Measurements from ENCODE around the gene NOX5.

The NOX5 gene

DNA sequence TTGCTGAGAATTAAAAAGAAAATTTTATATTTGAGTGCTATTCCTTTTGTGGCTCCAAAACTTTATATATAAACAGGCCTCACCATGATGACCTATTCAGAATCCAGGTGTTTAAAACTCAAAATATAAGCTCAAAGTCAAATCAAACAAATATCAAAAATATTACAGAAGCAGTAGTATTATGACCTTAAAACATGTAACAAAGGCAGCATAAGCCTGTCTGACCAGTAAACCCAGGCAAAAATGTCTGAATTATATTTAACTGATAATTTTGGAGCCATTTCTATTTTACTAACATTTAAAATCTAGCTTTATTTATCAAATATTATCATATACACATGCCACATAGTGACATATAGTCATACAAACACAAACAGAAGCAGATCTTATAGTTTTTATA lies 6.4 kb upstream of the NOX5 start:
- Histone ChIP-seq H3K4me2 (ENCODE audit: low read length) (no peak overlapping the region), H3K4me1 (ENCODE audit: control insufficient read depth, insufficient read depth, low read length) (no peaks in the 10 kb centered on the region), H3K4me3 (ENCODE audit: low read length) (no peak overlapping the region), H3K9me3 (replicated peaks; ENCODE audit: low read length) (peaks cover 5% of the 10 kb centered on the region), H3K36me3 (ENCODE audit: insufficient read depth, low read length) (no peaks in the 10 kb centered on the region), H3K27me3 (ENCODE audit: control insufficient read depth, insufficient read depth, low read length) (peaks cover 34% of the 10 kb centered on the region), H3K9ac (ENCODE audit: low read depth, low read length) (no peak overlapping the region)

DNA sequence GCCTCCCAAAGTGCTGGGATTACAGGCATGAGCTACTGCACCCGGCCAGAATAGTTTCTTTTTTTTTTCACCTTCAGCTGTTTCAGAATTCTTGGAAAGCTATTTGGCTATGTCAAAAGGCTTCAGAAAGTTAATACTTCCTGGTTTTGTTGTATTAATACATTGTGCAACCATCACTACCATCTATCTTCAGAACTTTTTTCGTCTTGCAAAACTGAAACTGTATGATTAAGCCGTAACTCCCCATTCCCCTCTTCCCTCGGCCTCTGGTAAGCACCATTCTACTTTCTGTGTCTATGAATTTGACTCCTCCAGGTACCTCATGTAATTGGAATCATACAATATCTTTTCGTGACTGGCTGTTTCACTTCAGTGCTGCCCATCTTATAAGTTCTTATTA lies 5.2 kb upstream of the NOX5 start:
- Histone ChIP-seq H3K4me1 (ENCODE audit: control insufficient read depth, insufficient read depth, low read length) (peaks cover 4% of the 10 kb centered on the region), H3K4me2 (ENCODE audit: low read length) (no peak overlapping the region), H3K9me3 (replicated peaks; ENCODE audit: low read length) (peaks cover 5% of the 10 kb centered on the region), H3K36me3 (ENCODE audit: insufficient read depth, low read length) (no peaks in the 10 kb centered on the region), H3K27me3 (ENCODE audit: control insufficient read depth, insufficient read depth, low read length) (peaks cover 27% of the 10 kb centered on the region), H3K9ac (ENCODE audit: low read depth, low read length) (no peak overlapping the region), H3K4me3 (ENCODE audit: low read length) (no peak overlapping the region)

DNA sequence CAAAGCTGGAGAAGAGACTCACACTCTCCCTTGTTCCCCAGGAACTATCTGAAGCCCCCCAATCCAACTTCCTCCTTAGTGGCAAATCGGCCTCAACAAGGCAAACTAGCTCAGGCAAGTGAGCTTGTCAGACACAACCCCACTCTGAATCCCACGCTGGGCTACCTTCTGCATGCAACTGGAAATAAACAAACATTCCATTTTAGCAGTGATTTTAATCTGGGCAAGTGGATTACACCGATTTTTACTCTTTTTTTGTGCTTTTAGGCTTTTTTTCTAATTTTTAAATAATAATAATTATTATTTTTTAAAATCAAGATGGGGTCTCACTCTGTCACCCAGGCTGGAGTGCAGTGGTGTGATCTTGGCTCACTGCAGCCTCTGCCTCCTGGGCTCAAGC lies 2.9 kb upstream of the NOX5 start:
- no peaks in the 10 kb centered on the region for H3K36me3 ChIP-seq (ENCODE audit: insufficient read depth, low read length)
- H3K4me1 ChIP-seq (ENCODE audit: control insufficient read depth, insufficient read depth, low read length): peaks cover 7% of the 10 kb centered on the region
- H3K27me3 ChIP-seq (ENCODE audit: control insufficient read depth, insufficient read depth, low read length): peaks cover 23% of the 10 kb centered on the region
- no peak overlapping the region for H3K4me2 ChIP-seq (ENCODE audit: low read length)
- peaks cover 5% of the 10 kb centered on the region for H3K9me3 ChIP-seq (replicated peaks; ENCODE audit: low read length)
- H3K9ac ChIP-seq (ENCODE audit: low read depth, low read length): no peak overlapping the region
- no peak overlapping the region for H3K4me3 ChIP-seq (ENCODE audit: low read length)

DNA sequence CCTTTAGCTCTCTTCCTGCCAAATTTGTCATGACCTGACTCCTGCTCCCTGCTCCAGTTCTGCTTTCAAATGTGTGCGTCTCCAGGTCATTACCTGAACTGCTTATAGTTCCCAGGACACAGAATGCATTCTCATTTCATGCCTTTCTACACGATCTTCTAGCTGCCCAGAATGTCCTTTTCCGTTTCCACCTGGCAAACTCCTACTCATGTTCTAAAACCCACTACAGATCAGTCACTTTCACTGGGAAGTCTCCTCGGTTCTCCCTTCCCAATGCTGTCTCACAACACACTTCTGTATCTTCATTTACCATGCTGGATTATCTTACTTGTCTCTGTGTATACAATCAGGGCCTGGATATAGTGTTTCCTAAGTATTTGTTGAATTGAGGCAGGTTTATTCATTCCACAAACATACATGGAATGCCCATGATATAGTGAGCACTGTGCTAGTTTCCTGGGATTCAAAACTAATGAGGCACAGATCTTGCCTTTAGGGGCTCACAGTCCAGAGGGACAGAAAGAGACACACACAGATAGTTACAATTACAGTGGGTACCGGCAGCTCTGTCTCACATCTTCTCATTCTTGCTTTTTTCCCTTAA lies 1.6 kb upstream of the NOX5 start:
- Histone ChIP-seq H3K9ac (ENCODE audit: low read depth, low read length) (no peak overlapping the region), H3K27me3 (ENCODE audit: control insufficient read depth, insufficient read depth, low read length) (peaks cover 23% of the 10 kb centered on the region), H3K4me1 (ENCODE audit: control insufficient read depth, insufficient read depth, low read length) (peaks cover 7% of the 10 kb centered on the region), H3K36me3 (ENCODE audit: insufficient read depth, low read length) (no peaks in the 10 kb centered on the region), H3K4me3 (ENCODE audit: low read length) (no peak overlapping the region), H3K4me2 (ENCODE audit: low read length) (no peak overlapping the region), H3K9me3 (replicated peaks; ENCODE audit: low read length) (peaks cover 5% of the 10 kb centered on the region)

DNA sequence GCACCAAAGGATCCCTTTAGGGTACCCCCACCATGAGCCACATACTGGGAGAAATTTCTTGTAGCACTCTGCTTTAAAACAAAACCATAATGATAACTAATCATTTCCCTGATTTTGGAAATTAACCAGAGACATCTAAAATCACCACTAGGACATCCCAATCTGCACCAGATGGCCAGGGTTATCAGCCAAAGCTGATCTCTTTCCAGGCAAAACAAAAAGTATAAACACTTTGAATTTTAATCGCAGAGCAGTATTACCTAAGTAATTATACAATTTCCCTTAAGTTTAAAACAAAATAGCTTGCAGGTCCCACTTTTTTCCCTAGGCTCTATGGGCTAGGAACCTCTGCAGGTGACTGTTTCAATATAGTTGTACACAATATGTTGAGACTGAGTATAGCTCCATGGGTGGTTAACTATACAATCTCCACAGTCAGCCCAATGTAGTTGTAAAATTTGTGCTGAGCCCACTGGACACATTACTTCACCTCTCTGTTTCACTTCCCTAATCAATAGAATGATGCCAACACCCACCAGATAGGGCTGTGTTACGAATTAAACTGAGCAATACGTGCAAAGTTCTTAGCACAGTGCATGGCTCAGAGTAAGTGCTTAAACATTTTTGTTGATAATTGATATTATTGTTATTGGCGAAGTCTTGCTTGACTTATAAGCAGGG lies 629 bp upstream of the NOX5 start:
- H3K4me3 ChIP-seq (ENCODE audit: low read length): no peak overlapping the region
- H3K4me2 ChIP-seq (ENCODE audit: low read length): no peak overlapping the region
- H3K4me1 ChIP-seq (ENCODE audit: control insufficient read depth, insufficient read depth, low read length): peaks cover 7% of the 10 kb centered on the region
- H3K36me3 ChIP-seq (ENCODE audit: insufficient read depth, low read length): no peaks in the 10 kb centered on the region
- H3K9me3 ChIP-seq (replicated peaks; ENCODE audit: low read length): no peaks in the 10 kb centered on the region
- H3K27me3 ChIP-seq (ENCODE audit: control insufficient read depth, insufficient read depth, low read length): peaks cover 24% of the 10 kb centered on the region
- H3K9ac ChIP-seq (ENCODE audit: low read depth, low read length): no peak overlapping the region

DNA sequence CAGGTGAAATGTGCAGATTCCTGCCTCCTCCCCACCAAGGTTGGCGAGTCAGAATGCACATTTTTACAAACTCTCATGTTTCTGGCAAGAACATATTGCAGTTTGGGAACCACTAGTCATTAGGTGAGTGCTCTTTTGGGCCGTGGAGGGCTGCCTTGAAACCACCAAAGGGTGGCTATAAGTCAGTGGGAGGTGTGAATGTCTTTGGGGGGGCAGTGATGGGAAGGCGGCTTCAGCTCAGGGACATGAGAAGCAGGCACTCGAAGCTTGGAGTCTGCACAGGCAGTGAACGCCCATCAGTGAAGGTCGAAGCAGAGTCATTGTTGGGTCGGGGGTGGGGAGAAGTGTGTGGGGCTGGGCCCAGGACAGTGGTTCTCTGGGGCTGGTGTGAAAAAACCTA lies 1.1 kb downstream of the NOX5 start:
- Histone ChIP-seq H3K9me3 (replicated peaks; ENCODE audit: low read length) (no peaks in the 10 kb centered on the region), H3K36me3 (ENCODE audit: insufficient read depth, low read length) (no peaks in the 10 kb centered on the region), H3K4me1 (ENCODE audit: control insufficient read depth, insufficient read depth, low read length) (peaks cover 7% of the 10 kb centered on the region), H3K9ac (ENCODE audit: low read depth, low read length) (no peak overlapping the region), H3K4me2 (ENCODE audit: low read length) (no peak overlapping the region), H3K27me3 (ENCODE audit: control insufficient read depth, insufficient read depth, low read length) (peaks cover 29% of the 10 kb centered on the region), H3K4me3 (ENCODE audit: low read length) (no peak overlapping the region)

DNA sequence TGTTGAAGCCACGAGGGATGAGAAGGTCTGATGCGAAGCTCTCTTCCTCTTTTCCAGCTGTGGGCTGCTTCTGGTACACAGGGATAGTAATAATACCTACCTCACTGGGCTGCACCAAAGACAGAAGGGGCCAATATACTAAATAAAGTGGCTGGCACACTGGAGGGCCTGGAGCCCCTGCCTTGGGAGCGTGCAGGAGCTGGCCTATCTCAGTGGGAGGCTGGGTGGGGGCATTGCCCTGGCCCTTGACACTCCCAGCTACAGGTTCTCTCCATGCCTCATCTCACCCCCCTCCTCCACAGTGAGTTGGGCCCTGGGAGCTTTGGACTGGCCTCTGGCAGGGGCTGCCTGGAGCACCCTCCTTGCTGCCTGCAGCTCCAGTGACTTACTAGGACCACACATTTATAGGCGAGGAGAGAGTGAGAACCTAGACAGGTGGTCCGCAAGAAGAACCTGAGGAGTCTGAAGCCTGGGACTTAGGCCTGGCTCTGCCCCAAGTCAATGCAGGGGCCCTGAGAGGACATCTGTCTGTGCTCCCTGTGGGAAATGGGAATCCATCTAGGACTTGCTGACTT lies 1.6 kb downstream of the NOX5 start:
- Histone ChIP-seq H3K27me3 (ENCODE audit: control insufficient read depth, insufficient read depth, low read length) (peaks cover 33% of the 10 kb centered on the region), H3K9ac (ENCODE audit: low read depth, low read length) (no peak overlapping the region), H3K36me3 (ENCODE audit: insufficient read depth, low read length) (no peaks in the 10 kb centered on the region), H3K4me2 (ENCODE audit: low read length) (no peak overlapping the region), H3K4me3 (ENCODE audit: low read length) (no peak overlapping the region), H3K9me3 (replicated peaks; ENCODE audit: low read length) (no peaks in the 10 kb centered on the region), H3K4me1 (ENCODE audit: control insufficient read depth, insufficient read depth, low read length) (peaks cover 7% of the 10 kb centered on the region)

DNA sequence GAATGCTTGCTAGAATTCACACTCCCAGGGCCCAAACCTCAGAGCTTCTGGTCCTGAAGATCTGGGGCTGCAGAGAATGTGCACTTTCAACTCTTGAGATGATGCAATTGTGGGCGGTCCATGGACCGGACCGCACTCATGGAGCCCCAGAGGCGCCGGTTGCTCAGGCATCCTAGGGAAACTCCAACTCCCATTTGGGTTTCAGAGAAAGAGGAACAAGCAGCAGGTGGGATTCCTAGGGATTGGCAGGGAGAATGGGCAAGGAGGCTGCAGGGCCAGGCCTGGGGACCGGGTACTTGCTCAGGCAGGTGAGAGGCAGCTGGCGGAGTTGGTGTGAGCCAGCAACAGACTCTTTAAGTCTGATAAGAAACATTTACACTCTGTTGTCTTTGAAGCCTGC lies 3.5 kb downstream of the NOX5 start:
- no peaks in the 10 kb centered on the region for H3K36me3 ChIP-seq (ENCODE audit: insufficient read depth, low read length)
- H3K4me2 ChIP-seq (ENCODE audit: low read length): no peak overlapping the region
- no peak overlapping the region for H3K9ac ChIP-seq (ENCODE audit: low read depth, low read length)
- H3K4me1 ChIP-seq (ENCODE audit: control insufficient read depth, insufficient read depth, low read length): peaks cover 7% of the 10 kb centered on the region
- no peak overlapping the region for H3K4me3 ChIP-seq (ENCODE audit: low read length)
- H3K9me3 ChIP-seq (replicated peaks; ENCODE audit: low read length): no peaks in the 10 kb centered on the region
- H3K27me3 ChIP-seq (ENCODE audit: control insufficient read depth, insufficient read depth, low read length): peaks cover 45% of the 10 kb centered on the region

DNA sequence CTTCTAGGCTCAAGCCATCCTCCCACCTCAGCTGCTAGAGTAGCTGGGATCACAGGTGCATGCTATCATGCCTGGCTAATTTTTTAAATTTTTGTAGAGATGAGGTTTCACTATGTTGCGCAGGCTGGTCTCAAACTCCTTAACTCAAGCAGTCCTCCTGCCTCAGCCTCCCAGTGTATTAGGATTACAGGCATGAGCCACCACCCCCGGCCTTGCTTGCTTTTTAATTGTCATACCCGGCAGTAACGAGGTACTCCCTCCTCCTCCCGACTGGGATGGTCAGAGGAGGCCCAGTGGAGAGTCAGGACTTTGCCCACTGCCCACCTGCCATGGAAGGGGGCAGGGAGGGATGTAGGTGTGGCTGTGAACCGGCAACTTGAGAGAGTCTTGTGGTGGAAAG lies 4.5 kb downstream of the NOX5 start:
- no peak overlapping the region for H3K4me3 ChIP-seq (ENCODE audit: low read length)
- H3K4me1 ChIP-seq (ENCODE audit: control insufficient read depth, insufficient read depth, low read length): peaks cover 6% of the 10 kb centered on the region
- no peaks in the 10 kb centered on the region for H3K9me3 ChIP-seq (replicated peaks; ENCODE audit: low read length)
- no peak overlapping the region for H3K9ac ChIP-seq (ENCODE audit: low read depth, low read length)
- no peak overlapping the region for H3K4me2 ChIP-seq (ENCODE audit: low read length)
- H3K36me3 ChIP-seq (ENCODE audit: insufficient read depth, low read length): no peaks in the 10 kb centered on the region
- H3K27me3 ChIP-seq (ENCODE audit: control insufficient read depth, insufficient read depth, low read length): peaks cover 48% of the 10 kb centered on the region

DNA sequence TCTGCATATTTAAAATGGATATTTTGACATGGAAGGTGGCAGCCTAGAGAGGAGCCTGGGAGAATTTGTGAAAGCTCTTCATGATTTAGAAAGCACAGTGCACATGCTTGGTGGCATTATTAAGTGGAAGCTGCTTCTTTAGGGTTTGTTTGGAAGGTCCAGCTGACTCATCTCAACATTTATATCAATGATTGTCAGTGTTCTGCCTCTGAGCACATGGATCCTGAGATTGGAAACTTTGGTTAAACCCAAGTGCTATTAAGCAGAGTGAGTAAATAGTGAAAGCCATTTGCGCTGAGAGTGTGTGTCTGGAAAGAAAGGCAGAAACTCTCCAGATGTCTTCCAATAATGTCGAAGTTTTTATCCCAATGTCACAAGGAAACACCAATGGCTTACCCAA lies 7.4 kb downstream of the NOX5 start:
- no peak overlapping the region for H3K4me2 ChIP-seq (ENCODE audit: low read length)
- H3K27me3 ChIP-seq (ENCODE audit: control insufficient read depth, insufficient read depth, low read length): peaks cover 52% of the 10 kb centered on the region
- H3K9ac ChIP-seq (ENCODE audit: low read depth, low read length): no peak overlapping the region
- no peak overlapping the region for H3K4me3 ChIP-seq (ENCODE audit: low read length)
- H3K9me3 ChIP-seq (replicated peaks; ENCODE audit: low read length): no peaks in the 10 kb centered on the region
- H3K36me3 ChIP-seq (ENCODE audit: insufficient read depth, low read length): no peaks in the 10 kb centered on the region
- no peaks in the 10 kb centered on the region for H3K4me1 ChIP-seq (ENCODE audit: control insufficient read depth, insufficient read depth, low read length)

DNA sequence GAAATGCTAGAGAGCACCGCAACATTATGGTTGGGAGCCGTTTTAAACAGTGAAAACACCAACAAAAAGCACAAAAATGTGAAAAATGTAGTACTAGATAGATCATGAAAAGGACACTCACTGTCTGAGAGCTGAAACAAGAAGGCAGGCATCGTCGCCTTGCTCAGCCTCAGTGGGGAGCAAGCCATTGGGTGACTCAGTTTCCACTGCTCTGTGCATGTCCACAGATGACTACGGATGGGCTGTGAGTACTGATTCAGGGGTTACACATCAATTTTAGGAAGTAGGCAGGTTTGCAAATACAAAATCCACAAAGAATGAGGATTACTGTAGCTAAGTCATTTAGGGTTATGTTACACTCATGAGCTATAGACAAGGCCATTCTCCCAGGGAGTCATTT lies 10.8 kb downstream of the NOX5 start:
- no peaks in the 10 kb centered on the region for H3K4me1 ChIP-seq (ENCODE audit: control insufficient read depth, insufficient read depth, low read length)
- H3K36me3 ChIP-seq (ENCODE audit: insufficient read depth, low read length): no peaks in the 10 kb centered on the region
- H3K27me3 ChIP-seq (ENCODE audit: control insufficient read depth, insufficient read depth, low read length): peaks cover 44% of the 10 kb centered on the region
- no peak overlapping the region for H3K4me2 ChIP-seq (ENCODE audit: low read length)
- H3K9me3 ChIP-seq (replicated peaks; ENCODE audit: low read length): no peaks in the 10 kb centered on the region
- no peak overlapping the region for H3K9ac ChIP-seq (ENCODE audit: low read depth, low read length)
- H3K4me3 ChIP-seq (ENCODE audit: low read length): no peak overlapping the region

DNA sequence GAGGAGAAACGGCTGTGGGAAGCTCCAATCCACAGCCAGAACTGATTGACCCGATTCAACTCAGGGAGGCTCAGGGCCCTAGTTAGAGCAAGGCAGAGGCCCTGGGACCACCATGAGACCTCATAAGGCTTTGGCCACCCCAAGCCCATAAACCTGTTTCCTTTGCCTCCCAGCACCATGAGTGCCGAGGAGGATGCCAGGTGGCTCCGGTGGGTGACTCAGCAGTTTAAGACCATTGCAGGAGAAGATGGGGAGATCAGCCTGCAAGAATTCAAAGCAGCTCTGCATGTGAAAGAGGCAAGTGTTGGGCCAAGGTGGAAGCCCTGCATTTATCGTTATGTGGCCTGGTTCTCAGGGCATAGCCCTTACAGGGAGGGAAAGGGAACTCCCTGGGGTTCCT lies 11.9 kb downstream of the NOX5 start:
- Histone ChIP-seq H3K4me3 (ENCODE audit: low read length) (no peak overlapping the region), H3K9ac (ENCODE audit: low read depth, low read length) (no peak overlapping the region), H3K4me2 (ENCODE audit: low read length) (no peak overlapping the region), H3K4me1 (ENCODE audit: control insufficient read depth, insufficient read depth, low read length) (no peaks in the 10 kb centered on the region), H3K9me3 (replicated peaks; ENCODE audit: low read length) (no peaks in the 10 kb centered on the region), H3K36me3 (ENCODE audit: insufficient read depth, low read length) (no peaks in the 10 kb centered on the region), H3K27me3 (ENCODE audit: control insufficient read depth, insufficient read depth, low read length) (peaks cover 48% of the 10 kb centered on the region)
